GM12891 (cell line): ENCODE measurements around the gene CRTC2.

Experiments used
- POLR2A ChIP-seq: IDR thresholded peaks from 2 replicates; pipeline ENCODE4 v1.6.1; 2011; ENCODE audit warnings: low read depth, low read length, control low read depth
- POLR2AphosphoS5 ChIP-seq: IDR thresholded peaks from 2 replicates; pipeline ENCODE4 v1.6.1; 2011; ENCODE audit warnings: low read depth, low read length, control low read depth
- POU2F2 ChIP-seq: IDR thresholded peaks from 2 replicates; pipeline ENCODE4 v1.6.1; 2011; ENCODE audit warnings: low read depth, mild to moderate bottlenecking, control low read depth, low read length, moderate library complexity
- TAF1 ChIP-seq: IDR thresholded peaks from 2 replicates; pipeline ENCODE4 v1.6.1; 2011; ENCODE audit warnings: low read depth, low read length, control low read depth

DNA sequence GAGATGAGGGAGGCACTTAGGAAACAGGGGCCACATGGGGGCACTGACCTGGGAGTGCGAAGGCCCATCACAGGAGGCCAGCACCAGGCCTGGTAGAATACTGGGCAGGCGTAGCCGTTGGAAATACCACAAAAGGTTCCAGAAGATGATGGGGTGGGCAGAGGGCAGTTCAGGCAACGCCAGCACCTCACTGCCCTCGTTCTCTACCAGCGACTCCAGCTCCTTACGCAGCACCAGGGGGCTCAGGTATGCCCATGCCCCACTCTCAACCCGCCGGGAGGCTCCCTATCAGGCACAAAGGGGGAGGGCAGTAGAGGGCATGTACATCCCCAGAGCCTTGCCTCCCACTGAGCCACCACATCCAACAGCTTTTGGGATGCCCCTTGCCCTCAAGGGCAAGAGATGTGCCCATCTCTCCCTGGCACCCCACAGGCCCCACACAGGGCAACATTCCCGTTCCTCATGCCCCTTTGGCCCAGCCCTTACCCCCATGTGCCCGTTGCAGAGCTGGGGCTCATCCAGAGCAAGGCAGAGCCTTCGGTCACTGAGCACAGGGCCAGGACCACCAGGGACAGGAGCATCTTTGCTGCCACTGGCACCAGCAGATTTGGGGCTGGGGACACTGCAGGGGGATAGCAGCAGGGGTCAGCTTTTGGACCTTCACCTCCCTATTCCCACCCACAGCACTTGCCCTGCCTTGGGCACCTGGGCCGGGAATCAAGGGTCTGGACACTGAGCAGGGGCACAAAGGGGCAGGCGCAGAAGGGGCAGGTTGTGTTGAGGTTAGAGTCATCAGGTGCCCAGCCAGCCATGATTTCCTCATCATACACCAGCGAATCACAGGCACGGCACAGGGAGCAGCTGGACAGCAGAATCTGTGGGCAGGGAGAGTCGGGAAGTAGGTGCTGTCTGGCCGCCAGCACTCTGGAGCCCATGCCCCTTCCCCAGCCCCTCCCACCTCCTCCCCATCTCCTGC lies 26.0 kb downstream of the CRTC2 start:
- TF ChIP-seq POLR2A: no peak
- no peak for TF ChIP-seq POU2F2
- no peak for TF ChIP-seq POLR2AphosphoS5
- TF ChIP-seq TAF1: no peak
